ENCODE results near the gene GABRG3. TPM values are rescaled to one million over a fixed set of nuclear protein-coding genes. Genes with fewer than 3 reads are reported as not detected.

Gene GABRG3
- total and polyA plus RNA-seq, 2 donors = 0.71 to 2.0 TPM

DNA sequence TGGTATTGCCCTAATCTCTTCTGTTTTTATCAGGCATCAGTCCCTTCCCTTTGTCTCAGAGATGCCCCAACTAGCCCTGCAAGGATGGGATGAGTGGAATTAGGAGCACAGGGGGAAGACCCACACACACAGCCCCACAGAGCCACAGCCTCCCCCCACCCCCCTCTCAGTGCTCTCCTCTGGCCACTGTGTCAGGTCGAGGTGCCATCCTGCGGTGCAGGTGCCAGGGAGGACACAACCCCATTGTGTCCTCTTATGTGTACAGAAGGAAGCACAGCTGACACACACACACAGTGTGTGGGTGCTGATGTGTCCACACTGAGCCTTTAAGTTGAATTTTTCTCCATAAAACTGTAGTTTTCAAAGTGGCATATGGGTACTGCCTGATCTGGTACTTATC, 593.7 kb downstream of the GABRG3 start:
- H3K27ac ChIP-seq (ENCODE audit: low read depth in 1 of 2, low read length in 1 of 2) = no peak overlapping the region
- no peaks in the 10 kb centered on the region for H3K36me3 ChIP-seq (ENCODE audit: control insufficient read depth in 2 of 2, insufficient read depth in 2 of 2, low read length in 1 of 2)
- no peak for DNase-seq (ENCODE audit: low read depth in 6 of 9, low spot score in 9 of 9)
- H3K4me3 ChIP-seq (ENCODE audit: low read length in 2 of 2) = no peak overlapping the region
- H3K9me3 ChIP-seq (ENCODE audit: control insufficient read depth in 2 of 2, insufficient read depth in 1 of 2, low read length in 1 of 2) = peaks cover 0 to 2% of the 10 kb centered on the region in 2 donors
- H3K27me3 ChIP-seq (ENCODE audit: control insufficient read depth in 2 of 2, insufficient read depth in 1 of 2, low read length in 1 of 2) = no peaks in the 10 kb centered on the region
- 92% methylated on average over 2 of the region's 2 CpGs for WGBS
- H3K4me1 ChIP-seq (ENCODE audit: control insufficient read depth in 2 of 2, insufficient read depth in 2 of 2, low read length in 2 of 2) = no peaks in the 10 kb centered on the region

GRCh38 chr15:27570746-27571145, 599.8 kb downstream of the GABRG3 start:
- no peak overlapping the region for H3K27ac ChIP-seq (ENCODE audit: low read depth in 1 of 2, low read length in 1 of 2)
- H3K9me3 ChIP-seq (ENCODE audit: control insufficient read depth in 2 of 2, insufficient read depth in 1 of 2, low read length in 1 of 2) = peaks cover 0 to 5% of the 10 kb centered on the region in 2 donors
- 82% methylated on average over 4 of the region's 4 CpGs for WGBS
- no peak overlapping the region for H3K4me3 ChIP-seq (ENCODE audit: low read length in 2 of 2)
- no peaks in the 10 kb centered on the region for H3K27me3 ChIP-seq (ENCODE audit: control insufficient read depth in 2 of 2, insufficient read depth in 1 of 2, low read length in 1 of 2)
- DNase-seq (ENCODE audit: low read depth in 6 of 9, low spot score in 9 of 9) = no peak
- H3K36me3 ChIP-seq (ENCODE audit: control insufficient read depth in 2 of 2, insufficient read depth in 2 of 2, low read length in 1 of 2) = no peaks in the 10 kb centered on the region
- no peaks in the 10 kb centered on the region for H3K4me1 ChIP-seq (ENCODE audit: control insufficient read depth in 2 of 2, insufficient read depth in 2 of 2, low read length in 2 of 2)

DNA sequence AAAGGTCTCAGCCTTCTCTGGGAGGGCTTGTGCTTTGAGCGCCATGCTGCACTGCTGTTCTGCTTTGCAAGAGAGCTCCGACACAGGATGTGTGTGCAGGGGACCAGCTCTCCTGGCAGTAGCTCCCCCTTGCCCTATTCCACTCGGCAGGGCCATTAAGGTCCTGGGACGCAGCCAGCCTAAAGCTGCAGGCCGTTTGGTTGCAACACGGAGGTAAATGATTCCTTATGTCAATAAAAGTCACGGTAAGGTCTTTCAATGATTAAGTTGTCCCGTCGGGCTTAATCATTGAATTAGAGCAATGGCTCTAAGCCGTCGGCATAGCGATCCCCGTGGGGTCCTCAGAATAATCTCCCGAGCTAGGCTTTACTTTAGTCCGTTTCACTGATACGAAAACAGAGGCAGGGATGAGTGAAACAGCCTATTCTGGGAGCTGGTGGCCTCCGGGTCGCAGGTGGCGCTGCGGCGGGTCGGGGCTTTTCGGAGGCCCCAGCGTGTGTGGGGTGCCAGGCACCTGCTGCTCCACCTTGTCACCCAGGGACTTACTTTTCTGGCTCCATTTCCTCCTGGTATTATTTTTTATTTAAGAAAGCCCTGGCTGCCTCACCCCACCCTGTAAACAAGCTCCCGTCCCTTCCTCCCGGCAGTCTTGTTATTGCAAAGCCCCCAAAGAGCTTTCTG, 603.0 kb downstream of the GABRG3 start:
- Histone ChIP-seq H3K27me3 (ENCODE audit: control insufficient read depth in 2 of 2, insufficient read depth in 1 of 2, low read length in 1 of 2) (no peaks in the 10 kb centered on the region), H3K36me3 (ENCODE audit: control insufficient read depth in 2 of 2, insufficient read depth in 2 of 2, low read length in 1 of 2) (no peaks in the 10 kb centered on the region), H3K4me1 (ENCODE audit: control insufficient read depth in 2 of 2, insufficient read depth in 2 of 2, low read length in 2 of 2) (no peaks in the 10 kb centered on the region), H3K4me3 (ENCODE audit: low read length in 2 of 2) (no peak overlapping the region), H3K9me3 (ENCODE audit: control insufficient read depth in 2 of 2, insufficient read depth in 1 of 2, low read length in 1 of 2) (peaks cover 2 to 5% of the 10 kb centered on the region in 2 donors), H3K27ac (ENCODE audit: low read depth in 1 of 2, low read length in 1 of 2) (no peak overlapping the region)
- 90% methylated on average over 26 of the region's 26 CpGs for WGBS
- DNase-seq (ENCODE audit: low read depth in 6 of 9, low spot score in 9 of 9) = no peak

GRCh38 chr15:27574541-27575054, 603.6 kb downstream of the GABRG3 start:
- Histone ChIP-seq H3K4me1 (ENCODE audit: control insufficient read depth in 2 of 2, insufficient read depth in 2 of 2, low read length in 2 of 2) (no peaks in the 10 kb centered on the region), H3K27ac (ENCODE audit: low read depth in 1 of 2, low read length in 1 of 2) (no peak overlapping the region), H3K9me3 (ENCODE audit: control insufficient read depth in 2 of 2, insufficient read depth in 1 of 2, low read length in 1 of 2) (peaks cover 2 to 5% of the 10 kb centered on the region in 2 donors), H3K36me3 (ENCODE audit: control insufficient read depth in 2 of 2, insufficient read depth in 2 of 2, low read length in 1 of 2) (no peaks in the 10 kb centered on the region), H3K27me3 (ENCODE audit: control insufficient read depth in 2 of 2, insufficient read depth in 1 of 2, low read length in 1 of 2) (no peaks in the 10 kb centered on the region), H3K4me3 (ENCODE audit: low read length in 2 of 2) (no peak overlapping the region)
- no peak for DNase-seq (ENCODE audit: low read depth in 6 of 9, low spot score in 9 of 9)
- 90% methylated on average over 20 of the region's 20 CpGs for WGBS

DNA sequence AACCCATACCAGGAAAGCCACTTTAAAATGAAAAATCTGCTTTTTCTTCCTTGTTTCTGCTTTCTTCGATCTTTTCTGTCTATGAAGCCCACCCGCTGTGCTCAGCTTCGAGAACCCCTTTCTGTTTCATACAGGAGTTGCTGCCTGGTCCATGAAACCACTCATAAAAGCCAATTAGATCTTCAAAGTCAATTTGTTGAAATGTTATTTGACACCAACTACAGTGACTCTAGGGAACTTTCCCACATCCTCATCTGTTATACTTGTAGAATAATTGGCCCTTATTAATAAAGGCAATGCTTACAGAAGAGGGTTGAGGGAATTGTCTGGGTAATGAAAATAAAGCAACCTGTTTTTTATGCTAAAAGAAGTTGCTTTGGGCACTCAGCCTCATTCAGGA, 604.5 kb downstream of the GABRG3 start:
- H3K27me3 ChIP-seq (ENCODE audit: control insufficient read depth in 2 of 2, insufficient read depth in 1 of 2, low read length in 1 of 2) = no peaks in the 10 kb centered on the region
- 88% methylated on average over 3 of the region's 3 CpGs for WGBS

GRCh38 chr15:27576576-27576975, 605.6 kb downstream of the GABRG3 start:
- WGBS = 97% methylated on average over 1 of the region's 1 CpG
- Histone ChIP-seq H3K36me3 (ENCODE audit: control insufficient read depth in 2 of 2, insufficient read depth in 2 of 2, low read length in 1 of 2) (no peaks in the 10 kb centered on the region), H3K9me3 (ENCODE audit: control insufficient read depth in 2 of 2, insufficient read depth in 1 of 2, low read length in 1 of 2) (peaks cover 2 to 5% of the 10 kb centered on the region in 2 donors), H3K4me3 (ENCODE audit: low read length in 2 of 2) (no peak overlapping the region), H3K4me1 (ENCODE audit: control insufficient read depth in 2 of 2, insufficient read depth in 2 of 2, low read length in 2 of 2) (no peaks in the 10 kb centered on the region), H3K27me3 (ENCODE audit: control insufficient read depth in 2 of 2, insufficient read depth in 1 of 2, low read length in 1 of 2) (no peaks in the 10 kb centered on the region), H3K27ac (ENCODE audit: low read depth in 1 of 2, low read length in 1 of 2) (no peak overlapping the region)
- no peak for DNase-seq (ENCODE audit: low read depth in 6 of 9, low spot score in 9 of 9)

More for the DNA sequence above, 604.5 kb downstream of the GABRG3 start:
- H3K27ac ChIP-seq (ENCODE audit: low read depth in 1 of 2, low read length in 1 of 2) = no peak overlapping the region
- no peak overlapping the region for H3K4me3 ChIP-seq (ENCODE audit: low read length in 2 of 2)
- H3K4me1 ChIP-seq (ENCODE audit: control insufficient read depth in 2 of 2, insufficient read depth in 2 of 2, low read length in 2 of 2) = no peaks in the 10 kb centered on the region
- no peak for DNase-seq (ENCODE audit: low read depth in 6 of 9, low spot score in 9 of 9)
- H3K36me3 ChIP-seq (ENCODE audit: control insufficient read depth in 2 of 2, insufficient read depth in 2 of 2, low read length in 1 of 2) = no peaks in the 10 kb centered on the region
- H3K9me3 ChIP-seq (ENCODE audit: control insufficient read depth in 2 of 2, insufficient read depth in 1 of 2, low read length in 1 of 2) = peaks cover 2 to 5% of the 10 kb centered on the region in 2 donors

DNA sequence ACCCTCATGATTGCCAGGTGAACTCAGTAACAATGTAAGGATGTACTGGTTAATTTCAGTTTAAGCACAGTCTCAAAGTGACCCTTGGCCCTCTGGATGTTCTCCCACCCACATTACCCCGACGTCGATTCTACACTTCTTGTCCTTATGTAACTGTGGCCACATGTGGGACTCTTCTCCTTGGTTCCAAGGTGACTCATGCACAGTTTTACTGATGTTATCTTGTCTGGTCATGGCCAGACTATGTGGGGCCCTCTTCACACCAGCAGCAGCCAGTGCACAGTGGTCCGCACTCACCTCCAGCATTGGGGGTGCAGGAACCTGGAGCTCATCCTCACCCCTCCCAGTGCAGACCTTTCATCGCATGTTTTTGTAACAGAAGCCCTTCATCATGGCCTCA, 608.8 kb downstream of the GABRG3 start:
- Histone ChIP-seq H3K27me3 (ENCODE audit: control insufficient read depth in 2 of 2, insufficient read depth in 1 of 2, low read length in 1 of 2) (no peaks in the 10 kb centered on the region), H3K36me3 (ENCODE audit: control insufficient read depth in 2 of 2, insufficient read depth in 2 of 2, low read length in 1 of 2) (no peaks in the 10 kb centered on the region), H3K4me3 (ENCODE audit: low read length in 2 of 2) (no peak overlapping the region), H3K9me3 (ENCODE audit: control insufficient read depth in 2 of 2, insufficient read depth in 1 of 2, low read length in 1 of 2) (peaks cover under 1 to 2% of the 10 kb centered on the region in 2 donors), H3K27ac (ENCODE audit: low read depth in 1 of 2, low read length in 1 of 2) (no peak overlapping the region), H3K4me1 (ENCODE audit: control insufficient read depth in 2 of 2, insufficient read depth in 2 of 2, low read length in 2 of 2) (no peaks in the 10 kb centered on the region)
- DNase-seq (ENCODE audit: low read depth in 6 of 9, low spot score in 9 of 9) = no peak
- 97% methylated on average over 5 of the region's 5 CpGs for WGBS

- whole genome bisulfite sequencing = 84% methylated on average over 5 of the region's 5 CpGs
- no peak for DNase-seq (ENCODE audit: low read depth in 6 of 9, low spot score in 9 of 9)
- H3K27me3 ChIP-seq (ENCODE audit: control insufficient read depth in 2 of 2, insufficient read depth in 1 of 2, low read length in 1 of 2) = no peaks in the 10 kb centered on the region
- H3K9me3 ChIP-seq (ENCODE audit: control insufficient read depth in 2 of 2, insufficient read depth in 1 of 2, low read length in 1 of 2) = no peaks in the 10 kb centered on the region
- no peak overlapping the region for H3K27ac ChIP-seq (ENCODE audit: low read depth in 1 of 2, low read length in 1 of 2)
- no peak overlapping the region for H3K4me3 ChIP-seq (ENCODE audit: low read length in 2 of 2)
- no peaks in the 10 kb centered on the region for H3K4me1 ChIP-seq (ENCODE audit: control insufficient read depth in 2 of 2, insufficient read depth in 2 of 2, low read length in 2 of 2)
- no peaks in the 10 kb centered on the region for H3K36me3 ChIP-seq (ENCODE audit: control insufficient read depth in 2 of 2, insufficient read depth in 2 of 2, low read length in 1 of 2)
Measured at GRCh38 chr15:27582726-27583410, 611.9 kb downstream of the GABRG3 start.

- Histone ChIP-seq H3K27ac (ENCODE audit: low read depth in 1 of 2, low read length in 1 of 2) (no peak overlapping the region), H3K36me3 (ENCODE audit: control insufficient read depth in 2 of 2, insufficient read depth in 2 of 2, low read length in 1 of 2) (no peaks in the 10 kb centered on the region), H3K4me1 (ENCODE audit: control insufficient read depth in 2 of 2, insufficient read depth in 2 of 2, low read length in 2 of 2) (no peaks in the 10 kb centered on the region), H3K9me3 (ENCODE audit: control insufficient read depth in 2 of 2, insufficient read depth in 1 of 2, low read length in 1 of 2) (no peaks in the 10 kb centered on the region), H3K27me3 (ENCODE audit: control insufficient read depth in 2 of 2, insufficient read depth in 1 of 2, low read length in 1 of 2) (no peaks in the 10 kb centered on the region), H3K4me3 (ENCODE audit: low read length in 2 of 2) (no peak overlapping the region)
- 81% methylated on average over 1 of the region's 1 CpG for WGBS
- DNase-seq (ENCODE audit: low read depth in 6 of 9, low spot score in 9 of 9) = no peak
Measured at GRCh38 chr15:27583651-27584050, 612.7 kb downstream of the GABRG3 start.
